ENCODE data around the gene PEX7. TPM values are rescaled to one million over a fixed set of nuclear protein-coding genes. Genes with fewer than 3 reads are reported as not detected.
"Not testable (repeated sequence)": the region's sequence is repeated elsewhere in the genome, so short reads cannot be mapped to it uniquely, and the experiment has no call there.

Gene PEX7
- total RNA-seq, 1 donor from 2014 or later: 12.0 TPM

DNA sequence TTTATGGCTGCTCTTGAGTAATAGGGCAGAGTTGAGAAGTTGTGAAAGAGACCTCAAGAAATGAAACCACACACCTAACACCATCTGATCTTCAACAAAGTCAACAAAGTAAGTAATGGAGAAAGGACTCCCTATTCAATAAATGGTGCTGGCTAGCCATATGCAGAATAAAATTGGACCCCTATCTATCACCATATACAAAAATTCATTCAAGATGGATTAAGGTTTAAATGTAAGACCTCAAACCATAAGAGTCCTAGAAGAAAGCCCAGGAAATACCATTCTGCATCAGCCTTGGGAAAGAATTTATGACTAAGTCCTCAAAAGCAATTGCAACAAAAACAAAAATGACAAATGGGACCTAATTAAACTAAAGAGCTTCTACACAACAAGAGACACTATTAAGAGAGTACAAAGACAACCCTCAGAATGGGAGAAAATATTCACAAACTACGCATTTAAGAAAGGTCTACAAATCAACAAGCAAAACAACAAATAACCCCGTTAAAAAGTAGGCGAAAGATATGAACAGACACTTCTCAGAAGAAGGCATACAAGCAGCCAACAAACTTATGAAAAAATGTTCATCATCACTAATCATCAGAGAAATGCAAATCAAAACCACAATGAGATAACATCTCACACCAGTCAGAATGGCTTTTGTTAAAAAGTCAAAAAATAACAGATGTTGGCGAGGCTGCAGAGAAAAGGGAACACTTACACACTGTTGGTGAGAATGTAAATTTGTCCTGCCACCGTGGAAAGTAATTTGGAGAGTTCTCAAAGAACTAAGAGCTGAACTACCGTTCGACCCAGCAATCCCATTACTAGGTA is 34.1 kb upstream of the PEX7 start:
- ATAC-seq (ENCODE audit: poor library complexity): no peak
- DNase-seq: no peak
- intact Hi-C loops (cut with DNase I): no loop called here

DNA sequence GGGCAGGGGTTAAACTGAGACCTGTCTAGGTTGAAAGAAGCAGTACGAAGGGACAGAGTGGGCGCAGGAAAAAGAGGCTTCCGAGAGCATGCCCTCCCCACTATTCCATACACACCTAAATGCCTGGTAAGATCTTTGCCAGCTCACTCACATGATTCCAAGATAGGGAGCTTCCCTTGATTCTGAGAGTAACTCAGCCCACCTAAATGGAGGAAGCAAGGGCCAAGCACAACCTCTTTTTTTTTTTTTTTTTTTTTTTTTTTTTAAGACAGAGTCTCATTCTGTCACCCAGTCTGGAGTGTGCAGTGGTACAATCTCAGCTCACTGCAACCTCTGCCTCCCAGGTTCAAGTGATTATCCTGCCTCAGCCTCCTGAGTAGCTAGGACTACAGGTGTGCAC is 33.0 kb upstream of the PEX7 start:
- DNase-seq; ATAC-seq (ENCODE audit: poor library complexity); intact Hi-C loops (cut with DNase I): not testable (repeated sequence)

DNA sequence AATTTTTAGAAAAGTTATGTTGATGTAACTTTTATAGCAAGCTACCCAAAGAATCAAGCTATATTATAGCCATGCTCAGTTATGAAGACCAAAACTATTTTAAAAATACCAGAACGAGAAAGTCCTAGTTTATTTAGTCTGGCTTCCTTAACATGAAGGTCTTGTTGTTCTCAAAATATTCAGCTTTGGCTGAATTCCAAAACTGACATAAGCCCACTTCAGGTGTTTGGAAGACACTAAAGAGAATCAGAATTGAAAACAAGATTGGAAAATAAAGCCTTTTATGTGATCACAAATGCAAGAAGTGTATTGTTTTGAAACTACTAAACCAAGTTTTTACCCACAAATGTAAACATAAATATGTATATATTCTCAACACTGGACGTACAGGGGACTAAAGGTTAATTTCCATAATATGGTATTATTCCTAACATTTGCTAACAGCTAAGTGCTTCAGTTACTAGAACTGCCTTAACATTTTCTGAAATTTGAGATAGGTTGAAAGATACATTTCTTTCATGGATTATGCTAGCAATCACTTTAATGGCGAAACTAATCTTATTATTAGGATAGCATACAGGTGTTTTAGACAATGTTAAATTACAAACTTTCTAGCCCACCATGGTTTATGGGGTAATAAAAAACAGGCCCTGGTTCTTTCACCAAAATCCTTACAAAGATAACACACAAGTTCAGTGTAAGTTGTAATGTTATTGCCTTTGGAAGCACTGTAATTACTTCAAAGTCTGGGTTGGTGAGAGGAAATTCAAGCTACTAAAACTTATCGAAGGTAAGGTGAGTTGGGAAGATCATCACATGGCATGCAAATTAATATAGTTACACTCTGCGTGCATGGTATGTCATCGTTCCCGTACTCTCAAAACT is 31.7 kb upstream of the PEX7 start:
- intact Hi-C loops (cut with DNase I): loop anchor here (5.0 kb wide), 1 partner anchor 208 kb away; no protein-coding TSS in a partner anchor
- ATAC-seq (ENCODE audit: poor library complexity): no peak

DNA sequence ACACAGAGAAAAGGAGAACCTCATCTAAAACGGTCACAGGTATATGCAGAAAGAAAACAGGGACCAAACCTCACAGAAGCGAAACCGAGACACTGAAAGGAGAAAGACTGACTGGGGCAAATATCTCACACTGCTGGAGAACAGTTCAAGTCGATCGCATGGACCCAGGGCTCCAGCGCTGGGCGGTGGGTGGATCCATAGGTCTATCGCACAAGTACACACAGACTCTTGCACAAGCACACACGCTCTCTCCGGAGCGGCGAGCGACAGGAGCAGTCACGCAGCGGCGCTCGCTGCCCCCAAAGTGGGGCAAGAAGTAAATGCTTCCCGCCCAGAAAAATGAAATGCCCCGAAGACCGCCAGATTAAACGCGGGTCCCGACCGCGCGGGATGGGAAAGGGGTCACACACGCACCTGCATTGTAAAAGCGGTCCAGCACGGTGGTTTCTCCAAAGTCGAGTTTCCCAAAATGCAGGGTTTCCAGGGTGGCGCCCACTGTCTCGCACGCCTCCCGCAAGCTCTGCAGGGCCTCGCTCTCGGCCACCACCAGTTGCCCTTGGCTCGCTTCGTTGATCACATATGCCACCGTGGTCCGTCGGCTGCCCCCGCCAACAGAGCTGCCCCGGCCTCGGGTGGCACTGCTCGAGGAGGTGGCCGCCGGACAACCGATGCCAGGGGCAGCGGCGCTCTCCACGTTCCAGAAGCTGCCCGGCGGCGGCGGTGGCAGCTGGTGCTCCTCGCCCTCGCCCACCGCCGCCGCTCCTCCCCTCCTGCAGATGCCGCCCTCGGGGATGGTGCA is 30.9 kb upstream of the PEX7 start:
- ATAC-seq (ENCODE audit: poor library complexity) (peak; percentile 44), DNase-seq (peak; percentile 83)
- intact Hi-C loops (cut with DNase I): loop anchor here (2.0 to 5.0 kb wide), 2 partner anchors 147 to 209 kb away; no protein-coding TSS in a partner anchor

More for the DNA sequence above, 31.7 kb upstream of the PEX7 start:
- no peak for DNase-seq

DNA sequence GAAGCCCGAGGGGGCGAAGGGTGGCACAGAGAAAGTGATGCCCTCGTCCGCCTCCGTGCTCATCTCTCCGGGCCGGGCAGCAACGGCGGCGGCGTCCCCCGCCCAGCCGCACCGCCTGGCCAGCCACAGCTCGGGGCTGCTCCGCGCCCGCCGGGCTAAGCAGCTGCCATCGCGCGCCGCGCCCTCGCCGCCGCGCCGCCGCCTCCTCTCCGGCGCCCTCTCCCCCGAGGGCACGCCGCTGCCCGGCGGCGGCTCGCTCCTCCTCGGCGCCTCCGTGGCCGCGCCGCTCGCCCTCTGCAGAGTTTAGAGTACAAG is 30.3 kb upstream of the PEX7 start:
- ATAC-seq (ENCODE audit: poor library complexity): no peak
- intact Hi-C loops (cut with DNase I): loop anchor here (2.0 to 5.0 kb wide), 2 partner anchors 147 to 210 kb away; no protein-coding TSS in a partner anchor
- no peak for DNase-seq

DNA sequence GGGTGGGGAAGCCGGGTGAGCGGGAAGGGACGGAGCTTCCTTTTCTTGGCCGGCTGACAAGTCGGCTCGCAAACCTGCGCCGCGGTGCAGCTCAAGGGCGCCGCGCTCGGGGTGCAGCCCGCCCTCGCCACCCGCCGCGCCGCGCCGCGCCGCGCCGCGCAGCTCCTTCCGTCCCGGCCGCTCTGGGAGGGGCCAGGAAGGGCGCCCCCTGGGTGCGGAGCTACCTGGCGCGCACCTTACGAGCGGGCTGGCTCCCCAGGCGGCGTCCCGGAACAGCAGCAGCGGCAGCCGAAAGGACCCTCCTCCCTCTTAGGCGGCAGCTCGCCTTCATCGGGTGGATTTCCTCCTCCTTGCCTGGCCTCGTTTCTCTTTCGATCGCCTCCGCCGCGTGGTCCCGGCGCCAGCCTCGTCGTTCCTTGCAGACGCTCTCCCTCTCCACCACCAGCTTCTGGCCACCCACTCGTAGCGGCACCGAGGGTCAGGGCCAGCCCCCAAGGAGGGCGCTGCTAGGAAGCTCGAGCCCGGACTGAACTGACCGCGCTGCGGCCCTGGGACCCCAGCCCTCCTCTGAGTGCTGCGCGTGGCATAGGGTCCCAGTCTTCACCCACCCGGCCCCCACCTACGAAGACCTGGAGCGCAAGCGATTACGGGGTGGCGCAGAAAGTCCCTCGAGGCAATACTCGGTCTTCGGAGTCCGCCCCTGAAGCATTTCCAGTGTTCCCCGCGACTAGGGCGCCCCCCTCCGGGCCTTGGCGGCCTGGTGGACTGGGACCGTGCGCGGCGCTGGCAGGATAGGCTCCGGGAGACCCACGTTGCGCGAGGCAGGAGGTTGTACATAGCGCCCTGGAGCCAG is 29.8 kb upstream of the PEX7 start, which contains the start of gene MAP3K5:
Gene MAP3K5 (minus strand): TSS at position 68 of the 853 bp plus-strand sequence. CDS start 320 bp downstream, outside the sequence.
- peak; percentile 92 for ATAC-seq (ENCODE audit: poor library complexity)
- peak; percentile 96 for DNase-seq
- intact Hi-C loops (cut with DNase I): loop anchor here (2.0 to 5.0 kb wide), 2 partner anchors 148 to 210 kb away; no protein-coding TSS in a partner anchor

DNA sequence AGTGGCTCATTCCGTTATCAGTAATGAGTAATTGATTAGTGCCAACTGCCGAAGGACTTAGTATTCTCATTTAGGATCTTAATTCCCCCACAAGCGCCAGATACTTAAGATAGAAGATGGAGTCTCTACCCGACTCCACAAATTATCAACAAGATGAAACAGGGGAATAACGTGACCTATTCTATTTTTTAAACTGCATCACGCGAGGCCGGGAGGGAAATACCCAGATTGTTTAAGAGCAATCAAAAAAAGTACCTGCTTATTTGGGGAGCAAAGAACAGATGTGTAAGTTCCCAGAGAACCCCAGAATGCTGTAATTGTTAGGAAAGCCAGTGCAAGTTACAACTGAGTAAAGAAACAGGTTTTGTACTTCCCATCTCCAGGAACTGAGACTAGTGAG is 29.0 kb upstream of the PEX7 start:
- DNase-seq (no peak), ATAC-seq (ENCODE audit: poor library complexity) (no peak)
- intact Hi-C loops (cut with DNase I): loop anchor here (2.0 to 5.0 kb wide), 2 partner anchors 149 to 211 kb away; no protein-coding TSS in a partner anchor

DNA sequence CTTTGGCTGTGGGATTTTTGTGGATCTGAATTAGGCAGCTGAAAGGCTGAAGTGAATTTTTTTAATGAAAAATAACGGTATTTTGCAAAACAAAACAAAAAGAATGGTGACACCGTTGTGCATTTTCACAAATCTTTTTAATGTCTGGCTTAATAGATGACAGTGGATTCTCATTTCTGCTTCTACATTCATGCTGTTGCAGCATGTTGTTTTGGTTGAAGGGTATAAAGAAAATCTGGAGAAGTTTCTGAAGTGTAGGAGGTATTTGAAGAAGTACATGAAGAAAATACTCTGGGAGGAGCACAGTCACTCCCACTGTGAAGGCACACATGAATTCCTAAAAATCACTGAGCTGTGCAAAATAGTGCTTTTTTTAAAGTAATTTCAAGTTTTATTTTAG is 27.0 kb upstream of the PEX7 start:
- ATAC-seq (ENCODE audit: poor library complexity): no peak
- DNase-seq: no peak
- intact Hi-C loops (cut with DNase I): no loop called here

DNA sequence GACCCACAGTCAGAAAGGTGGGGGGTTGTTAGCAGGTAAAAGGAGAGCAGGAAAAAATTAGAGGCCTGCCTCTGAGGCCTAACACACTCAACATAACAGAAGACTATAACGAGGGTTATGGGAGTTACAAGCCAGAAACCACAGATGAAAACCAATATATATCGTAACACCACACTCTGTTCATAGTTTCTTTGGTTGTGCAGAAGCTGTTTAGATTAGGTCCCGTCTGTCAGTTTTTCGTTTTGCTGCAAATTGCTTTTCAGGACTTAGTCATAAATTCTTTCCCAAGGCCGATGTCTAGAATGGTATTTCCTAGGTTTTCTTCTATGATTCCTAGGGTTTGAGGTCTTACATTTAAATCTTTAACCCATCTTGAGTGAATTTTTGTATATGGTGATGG is 26.4 kb upstream of the PEX7 start:
- intact Hi-C loops (cut with DNase I): no loop called here
- DNase-seq (no peak), ATAC-seq (ENCODE audit: poor library complexity) (no peak)

DNA sequence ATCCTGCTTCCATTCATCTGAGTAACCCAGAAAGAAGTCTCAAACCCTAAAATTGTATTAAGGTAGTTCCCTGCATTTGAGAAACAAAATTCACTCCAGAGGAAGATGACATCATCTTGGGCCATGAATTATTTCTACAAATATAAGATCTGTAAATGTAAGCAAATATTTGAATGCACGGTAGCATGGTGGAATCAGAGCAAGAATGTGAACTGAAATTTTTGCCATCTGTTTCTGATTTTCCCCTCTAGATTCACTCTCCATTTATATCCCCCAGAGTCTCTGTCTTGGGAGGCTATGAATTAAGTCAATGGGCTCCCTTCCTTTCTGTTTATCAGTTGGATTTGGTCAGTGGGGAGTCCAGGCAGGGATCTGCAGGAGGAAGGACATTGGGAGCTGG is 24.3 kb upstream of the PEX7 start:
- DNase-seq (no peak), ATAC-seq (ENCODE audit: poor library complexity) (no peak)
- intact Hi-C loops (cut with DNase I): no loop called here

DNA sequence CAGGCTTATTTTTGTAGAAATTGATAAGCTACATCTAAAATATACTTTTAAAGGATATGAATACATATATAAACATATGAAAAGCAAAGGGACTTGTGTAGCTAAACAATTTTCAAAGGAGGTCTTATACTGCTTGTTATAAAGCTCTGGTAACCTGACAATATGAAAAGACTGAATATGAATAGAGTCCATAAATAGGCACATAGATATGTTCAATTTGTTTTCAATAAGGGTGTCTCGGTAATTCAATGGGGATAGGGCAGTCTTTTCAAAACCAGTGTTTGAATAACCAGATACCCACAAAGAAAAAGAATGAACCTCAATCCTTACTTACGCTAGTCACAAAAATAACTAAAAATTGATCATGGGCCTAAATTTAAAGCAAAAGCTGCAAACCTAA is 20.8 kb upstream of the PEX7 start:
- intact Hi-C loops (cut with DNase I): no loop called here
- ATAC-seq (ENCODE audit: poor library complexity) (no peak), DNase-seq (no peak)

DNA sequence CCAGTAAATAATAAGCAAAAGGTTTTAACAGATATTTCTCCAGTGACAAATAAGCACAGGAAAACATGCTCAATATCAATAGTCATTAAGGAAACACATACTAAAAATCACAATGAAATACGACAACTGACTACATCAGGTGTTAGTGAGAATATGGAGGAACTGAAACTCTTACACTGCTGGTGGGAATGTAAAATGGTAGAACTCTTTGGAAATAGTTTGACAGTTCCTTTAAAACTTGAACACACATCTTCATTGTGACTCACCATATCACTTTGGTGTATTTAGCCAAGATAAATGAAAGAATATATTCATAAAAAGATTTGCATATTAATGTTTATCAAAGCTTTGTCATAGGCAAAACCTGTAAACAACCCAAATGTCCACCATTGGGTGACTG is 18.8 kb upstream of the PEX7 start:
- no peak for ATAC-seq (ENCODE audit: poor library complexity)
- intact Hi-C loops (cut with DNase I): no loop called here
- no peak for DNase-seq

DNA sequence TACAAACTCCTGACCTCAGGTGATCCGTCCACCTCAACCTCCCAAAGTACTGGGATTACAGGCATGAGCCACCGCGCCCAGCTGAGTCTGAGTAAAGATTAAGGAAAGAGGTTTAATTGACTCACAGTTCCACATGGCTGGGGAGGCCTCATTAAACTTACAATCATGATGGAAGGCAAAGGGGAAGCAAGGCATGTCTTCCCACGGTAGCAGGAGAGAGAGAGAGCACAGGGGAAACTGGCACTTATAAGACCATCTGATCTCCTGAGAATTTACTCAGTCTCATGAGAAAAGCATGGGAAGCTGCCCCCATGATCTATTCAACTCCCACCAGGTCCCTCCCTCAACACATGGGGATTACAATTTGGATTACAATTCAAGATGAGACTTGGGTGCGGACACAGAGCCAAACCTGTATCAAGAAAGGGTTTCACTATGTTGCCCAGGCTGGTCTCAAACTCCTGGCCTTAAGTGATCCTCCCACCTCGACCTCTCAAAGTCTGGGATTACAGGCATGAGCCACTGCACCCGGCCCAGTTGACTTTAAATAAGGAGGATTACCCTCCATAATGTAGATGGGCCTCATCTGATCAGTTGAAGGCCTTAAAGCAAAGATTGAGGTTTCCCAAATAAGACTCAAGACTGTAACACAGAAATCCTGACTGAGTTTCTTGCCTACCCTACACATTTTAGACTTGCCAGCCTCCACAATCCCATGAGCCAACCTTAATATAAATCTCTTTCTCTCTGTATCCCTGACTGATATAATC is 13.1 kb upstream of the PEX7 start:
- intact Hi-C loops (cut with DNase I): no loop called here
- ATAC-seq (ENCODE audit: poor library complexity): no peak
- DNase-seq: no peak

DNA sequence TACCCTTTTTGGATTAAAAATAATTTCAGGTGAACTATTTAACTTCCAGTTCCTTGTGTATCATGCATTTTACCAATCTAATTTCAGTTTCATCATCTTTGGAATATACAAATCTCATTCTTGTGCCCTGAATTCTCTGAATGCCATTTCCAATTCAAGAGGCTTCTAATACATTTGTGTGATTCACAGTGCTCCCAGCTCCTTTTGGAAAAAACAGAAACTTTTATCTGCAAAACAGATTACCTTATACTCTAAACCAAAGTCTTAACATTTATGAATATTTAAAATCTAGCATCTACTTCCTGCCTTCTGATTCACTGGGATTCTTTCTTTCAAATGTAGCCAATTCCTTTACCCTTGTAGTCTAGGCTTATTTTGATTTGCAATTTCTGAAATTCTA is 11.1 kb upstream of the PEX7 start:
- intact Hi-C loops (cut with DNase I): no loop called here
- ATAC-seq (ENCODE audit: poor library complexity) (no peak), DNase-seq (no peak)

DNA sequence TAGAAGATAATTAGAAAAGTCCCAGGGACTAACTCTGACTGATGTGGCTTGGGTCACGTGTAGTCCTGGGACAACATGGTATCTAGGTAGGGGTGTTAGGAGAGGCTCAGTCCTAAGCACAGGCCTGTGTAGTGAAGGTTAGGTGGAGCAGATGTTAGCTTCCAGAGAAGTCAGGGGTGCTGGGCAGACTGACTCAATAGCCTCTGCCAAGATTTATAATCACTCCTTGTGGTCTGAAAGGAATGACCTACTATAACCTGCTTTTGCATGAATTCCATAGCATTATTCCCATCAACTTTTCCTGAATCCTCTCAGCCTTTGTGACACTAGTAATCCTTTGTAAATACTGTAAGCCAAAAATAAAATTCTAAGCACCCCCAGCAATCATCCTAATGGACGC is 10.2 kb upstream of the PEX7 start:
- ATAC-seq (ENCODE audit: poor library complexity) (no peak), DNase-seq (no peak)
- intact Hi-C loops (cut with DNase I): no loop called here

DNA sequence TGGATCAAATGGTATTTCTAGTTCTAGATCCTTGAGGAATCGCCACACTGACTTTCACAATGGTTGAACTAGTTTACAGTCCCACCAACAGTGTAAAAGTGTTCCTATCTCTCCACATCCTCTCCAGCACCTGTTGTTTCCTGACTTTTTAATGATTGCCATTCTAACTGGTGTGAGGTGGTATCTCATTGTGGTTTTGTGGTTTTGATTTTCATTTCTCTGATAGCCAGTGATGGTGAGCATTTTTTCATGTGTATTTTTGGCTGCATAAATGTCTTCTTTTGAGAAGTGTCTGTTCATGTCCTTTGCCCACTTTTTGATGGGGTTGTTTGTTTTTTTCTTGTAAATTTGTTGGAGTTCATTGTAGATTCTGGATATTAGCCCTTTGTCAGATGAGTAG is 6.8 kb upstream of the PEX7 start:
- ATAC-seq (ENCODE audit: poor library complexity); DNase-seq; intact Hi-C loops (cut with DNase I): not testable (repeated sequence)

DNA sequence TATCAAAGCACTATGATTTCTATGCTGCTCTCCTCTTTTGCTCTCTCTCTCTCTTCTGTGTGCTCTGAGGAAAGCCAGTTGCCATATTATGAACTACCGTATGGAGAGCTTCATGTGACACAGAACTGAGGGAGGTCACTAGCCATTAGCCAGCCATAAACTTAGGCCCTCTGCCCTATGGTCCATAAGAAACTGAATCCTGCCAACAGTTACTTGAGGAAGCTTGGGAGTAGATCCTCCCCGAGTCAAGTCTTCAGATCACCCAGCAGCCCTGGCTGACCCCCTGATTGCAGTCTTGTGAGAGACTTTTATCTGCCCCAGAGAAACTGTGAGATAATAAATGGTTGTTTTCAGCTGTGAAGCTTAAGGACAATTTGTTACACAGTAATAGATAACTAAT is 5.7 kb upstream of the PEX7 start:
- ATAC-seq (ENCODE audit: poor library complexity): no peak
- intact Hi-C loops (cut with DNase I): no loop called here
- no peak for DNase-seq
